ENCODE results near the gene SLC6A4.

Gene SLC6A4

DNA sequence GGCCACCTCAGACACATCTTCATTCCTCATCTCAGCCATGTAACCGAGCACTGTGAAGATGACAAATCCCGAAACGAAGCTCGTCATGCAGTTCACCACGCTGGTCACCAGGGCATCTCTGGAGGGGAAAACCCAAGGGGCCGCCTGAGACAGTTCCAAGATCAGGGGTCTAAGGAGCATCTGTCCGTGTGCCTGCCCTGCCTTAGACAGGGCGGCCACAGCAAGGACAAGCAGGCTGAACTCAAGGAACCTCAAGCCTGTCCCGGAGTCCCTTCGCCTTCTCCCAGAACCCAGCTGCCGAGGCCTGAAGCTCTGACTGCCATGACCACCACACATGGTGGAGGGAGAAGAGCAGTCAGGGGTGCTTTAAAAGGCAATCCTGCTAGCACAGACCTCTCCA lies 22.7 kb downstream of the SLC6A4 start:
- DNase-seq (ENCODE audit: low read depth in 1 of 2, low spot score in 1 of 2), result no peak
- TF ChIP-seq, protein P1, sequence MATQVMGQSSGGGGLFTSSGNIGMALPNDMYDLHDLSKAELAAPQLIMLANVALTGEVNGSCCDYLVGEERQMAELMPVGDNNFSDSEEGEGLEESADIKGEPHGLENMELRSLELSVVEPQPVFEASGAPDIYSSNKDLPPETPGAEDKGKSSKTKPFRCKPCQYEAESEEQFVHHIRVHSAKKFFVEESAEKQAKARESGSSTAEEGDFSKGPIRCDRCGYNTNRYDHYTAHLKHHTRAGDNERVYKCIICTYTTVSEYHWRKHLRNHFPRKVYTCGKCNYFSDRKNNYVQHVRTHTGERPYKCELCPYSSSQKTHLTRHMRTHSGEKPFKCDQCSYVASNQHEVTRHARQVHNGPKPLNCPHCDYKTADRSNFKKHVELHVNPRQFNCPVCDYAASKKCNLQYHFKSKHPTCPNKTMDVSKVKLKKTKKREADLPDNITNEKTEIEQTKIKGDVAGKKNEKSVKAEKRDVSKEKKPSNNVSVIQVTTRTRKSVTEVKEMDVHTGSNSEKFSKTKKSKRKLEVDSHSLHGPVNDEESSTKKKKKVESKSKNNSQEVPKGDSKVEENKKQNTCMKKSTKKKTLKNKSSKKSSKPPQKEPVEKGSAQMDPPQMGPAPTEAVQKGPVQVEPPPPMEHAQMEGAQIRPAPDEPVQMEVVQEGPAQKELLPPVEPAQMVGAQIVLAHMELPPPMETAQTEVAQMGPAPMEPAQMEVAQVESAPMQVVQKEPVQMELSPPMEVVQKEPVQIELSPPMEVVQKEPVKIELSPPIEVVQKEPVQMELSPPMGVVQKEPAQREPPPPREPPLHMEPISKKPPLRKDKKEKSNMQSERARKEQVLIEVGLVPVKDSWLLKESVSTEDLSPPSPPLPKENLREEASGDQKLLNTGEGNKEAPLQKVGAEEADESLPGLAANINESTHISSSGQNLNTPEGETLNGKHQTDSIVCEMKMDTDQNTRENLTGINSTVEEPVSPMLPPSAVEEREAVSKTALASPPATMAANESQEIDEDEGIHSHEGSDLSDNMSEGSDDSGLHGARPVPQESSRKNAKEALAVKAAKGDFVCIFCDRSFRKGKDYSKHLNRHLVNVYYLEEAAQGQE (IDR thresholded peaks at IDR 0.05; ENCODE audit: insufficient replicate concordance, low read depth), result no peak
- TF ChIP-seq POLR2AphosphoS5 (IDR thresholded peaks at IDR 0.05; ENCODE audit: low read depth) (no peak), SPI1 (IDR thresholded peaks at IDR 0.05; ENCODE audit: borderline replicate concordance, low read depth) (no peak), GABPA (IDR thresholded peaks at IDR 0.05; ENCODE audit: low read depth) (no peak)
- TF ChIP-seq, protein P2, sequence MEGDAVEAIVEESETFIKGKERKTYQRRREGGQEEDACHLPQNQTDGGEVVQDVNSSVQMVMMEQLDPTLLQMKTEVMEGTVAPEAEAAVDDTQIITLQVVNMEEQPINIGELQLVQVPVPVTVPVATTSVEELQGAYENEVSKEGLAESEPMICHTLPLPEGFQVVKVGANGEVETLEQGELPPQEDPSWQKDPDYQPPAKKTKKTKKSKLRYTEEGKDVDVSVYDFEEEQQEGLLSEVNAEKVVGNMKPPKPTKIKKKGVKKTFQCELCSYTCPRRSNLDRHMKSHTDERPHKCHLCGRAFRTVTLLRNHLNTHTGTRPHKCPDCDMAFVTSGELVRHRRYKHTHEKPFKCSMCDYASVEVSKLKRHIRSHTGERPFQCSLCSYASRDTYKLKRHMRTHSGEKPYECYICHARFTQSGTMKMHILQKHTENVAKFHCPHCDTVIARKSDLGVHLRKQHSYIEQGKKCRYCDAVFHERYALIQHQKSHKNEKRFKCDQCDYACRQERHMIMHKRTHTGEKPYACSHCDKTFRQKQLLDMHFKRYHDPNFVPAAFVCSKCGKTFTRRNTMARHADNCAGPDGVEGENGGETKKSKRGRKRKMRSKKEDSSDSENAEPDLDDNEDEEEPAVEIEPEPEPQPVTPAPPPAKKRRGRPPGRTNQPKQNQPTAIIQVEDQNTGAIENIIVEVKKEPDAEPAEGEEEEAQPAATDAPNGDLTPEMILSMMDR (IDR thresholded peaks at IDR 0.05; ENCODE audit: insufficient read depth, low read length), result no peak
- no peaks in the 10 kb centered on the region for H3K27me3 ChIP-seq (ENCODE audit: insufficient read depth, poor library complexity, severe bottlenecking)
- no peak overlapping the region for H3K4me3 ChIP-seq (replicated peaks; ENCODE audit: insufficient read depth, low read length)
- no peak overlapping the region for H3K27ac ChIP-seq (replicated peaks)

DNA sequence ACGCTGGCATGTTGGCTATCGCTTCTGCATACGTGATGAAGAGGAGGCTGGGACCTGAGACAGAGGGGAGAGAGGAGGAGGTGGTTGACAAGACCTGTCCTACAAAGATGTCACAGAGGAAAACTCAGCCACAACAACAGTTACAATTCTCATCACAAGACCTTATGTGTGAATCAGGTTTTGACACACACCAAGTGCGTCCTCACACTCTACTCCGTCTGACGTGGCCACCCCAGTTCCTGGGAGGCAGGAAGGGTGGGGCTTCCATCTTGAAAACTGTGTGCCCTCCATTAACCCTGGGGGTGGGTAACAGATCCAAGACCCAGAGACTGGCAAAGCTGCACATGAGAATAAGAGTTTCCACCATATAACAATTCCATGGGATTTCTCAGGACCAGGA lies 24.1 kb downstream of the SLC6A4 start:
- no peak overlapping the region for H3K27ac ChIP-seq (replicated peaks)
- no peaks in the 10 kb centered on the region for H3K27me3 ChIP-seq (ENCODE audit: insufficient read depth, poor library complexity, severe bottlenecking)
- no peak overlapping the region for H3K4me3 ChIP-seq (replicated peaks; ENCODE audit: insufficient read depth, low read length)
- no peak for TF ChIP-seq POLR2AphosphoS5 (IDR thresholded peaks at IDR 0.05; ENCODE audit: low read depth)
- no peak for TF ChIP-seq GABPA (IDR thresholded peaks at IDR 0.05; ENCODE audit: low read depth)
- TF ChIP-seq, protein P1 (IDR thresholded peaks at IDR 0.05; ENCODE audit: insufficient replicate concordance, low read depth), result no peak
- no peak for TF ChIP-seq SPI1 (IDR thresholded peaks at IDR 0.05; ENCODE audit: borderline replicate concordance, low read depth)
- TF ChIP-seq, protein P2 (IDR thresholded peaks at IDR 0.05; ENCODE audit: insufficient read depth, low read length), result no peak
- no peak for DNase-seq (ENCODE audit: low read depth in 1 of 2, low spot score in 1 of 2)

DNA sequence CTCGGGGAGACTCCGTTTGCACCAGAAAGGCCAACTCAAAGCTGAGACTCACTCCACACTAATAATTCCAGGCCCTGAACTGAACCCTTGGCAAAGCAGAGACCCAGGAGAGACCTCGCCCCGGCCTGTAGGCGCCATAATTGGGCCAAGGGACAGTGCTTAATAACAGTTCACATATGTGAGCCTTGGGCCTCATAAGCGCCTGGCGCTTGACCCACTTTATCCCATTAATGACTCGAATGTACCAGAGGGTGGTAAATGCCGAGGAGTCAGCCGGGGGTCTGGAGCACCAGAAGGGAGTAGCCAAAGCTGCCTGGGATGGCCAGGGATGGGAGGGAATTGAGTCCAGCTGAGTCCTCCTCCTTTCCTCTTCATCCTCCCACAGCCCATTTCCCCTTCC lies 24.6 kb downstream of the SLC6A4 start:
- H3K4me3 ChIP-seq (replicated peaks; ENCODE audit: insufficient read depth, low read length), result no peak overlapping the region
- no peaks in the 10 kb centered on the region for H3K27me3 ChIP-seq (ENCODE audit: insufficient read depth, poor library complexity, severe bottlenecking)
- TF ChIP-seq, protein P1 (IDR thresholded peaks at IDR 0.05; ENCODE audit: insufficient replicate concordance, low read depth), result no peak
- TF ChIP-seq SPI1 (IDR thresholded peaks at IDR 0.05; ENCODE audit: borderline replicate concordance, low read depth) (no peak), POLR2AphosphoS5 (IDR thresholded peaks at IDR 0.05; ENCODE audit: low read depth) (no peak), GABPA (IDR thresholded peaks at IDR 0.05; ENCODE audit: low read depth) (no peak)
- TF ChIP-seq, protein P2 (IDR thresholded peaks at IDR 0.05; ENCODE audit: insufficient read depth, low read length), result no peak
- no peak overlapping the region for H3K27ac ChIP-seq (replicated peaks)
- DNase-seq (ENCODE audit: low read depth in 1 of 2, low spot score in 1 of 2), result no peak
